Measurements from ENCODE around the gene OR2T11.

The OR2T11 gene

GRCh38 chr1:248621770-248622169, 13.1 kb downstream of the OR2T11 start:
- TF ChIP-seq CTCF (IDR thresholded peaks at IDR 0.05; ENCODE audit: control insufficient read depth, extremely low read depth, insufficient read depth): no peak
- H3K4me3 ChIP-seq (ENCODE audit: low read depth, low read length): no peak overlapping the region
- no peak for DNase-seq (ENCODE audit: low read depth)

- no peak for TF ChIP-seq CTCF (IDR thresholded peaks at IDR 0.05; ENCODE audit: control insufficient read depth, extremely low read depth, insufficient read depth)
- no peak overlapping the region for H3K4me3 ChIP-seq (ENCODE audit: low read depth, low read length)
- DNase-seq (ENCODE audit: low read depth): no peak
Measured at GRCh38 chr1:248618878-248619277, 16.0 kb downstream of the OR2T11 start.

GRCh38 chr1:248618119-248618518, 16.8 kb downstream of the OR2T11 start:
- no peak overlapping the region for H3K4me3 ChIP-seq (ENCODE audit: low read depth, low read length)
- TF ChIP-seq CTCF (IDR thresholded peaks at IDR 0.05; ENCODE audit: control insufficient read depth, extremely low read depth, insufficient read depth): no peak
- no peak for DNase-seq (ENCODE audit: low read depth)

- no peak for TF ChIP-seq CTCF (IDR thresholded peaks at IDR 0.05; ENCODE audit: control insufficient read depth, extremely low read depth, insufficient read depth)
- H3K4me3 ChIP-seq (ENCODE audit: low read depth, low read length): no peak overlapping the region
Measured at GRCh38 chr1:248613742-248614141, 21.1 kb downstream of the OR2T11 start.

GRCh38 chr1:248611883-248612414, 22.9 kb downstream of the OR2T11 start:
- no peak for DNase-seq (ENCODE audit: low read depth)
- no peak for TF ChIP-seq CTCF (IDR thresholded peaks at IDR 0.05; ENCODE audit: control insufficient read depth, extremely low read depth, insufficient read depth)

More at GRCh38 chr1:248613742-248614141, 21.1 kb downstream of the OR2T11 start:
- DNase-seq (ENCODE audit: low read depth): no peak

GRCh38 chr1:248610301-248610700, 24.6 kb downstream of the OR2T11 start:
- TF ChIP-seq CTCF (IDR thresholded peaks at IDR 0.05; ENCODE audit: control insufficient read depth, extremely low read depth, insufficient read depth): no peak
- H3K4me3 ChIP-seq (ENCODE audit: low read depth, low read length): no peak overlapping the region
- DNase-seq (ENCODE audit: low read depth): no peak

More at GRCh38 chr1:248611883-248612414, 22.9 kb downstream of the OR2T11 start:
- H3K4me3 ChIP-seq (ENCODE audit: low read depth, low read length): no peak overlapping the region

GRCh38 chr1:248599396-248599795, 35.5 kb downstream of the OR2T11 start:
- H3K4me3 ChIP-seq (ENCODE audit: low read depth, low read length): no peak overlapping the region
- no peak for DNase-seq (ENCODE audit: low read depth)
- TF ChIP-seq CTCF (IDR thresholded peaks at IDR 0.05; ENCODE audit: control insufficient read depth, extremely low read depth, insufficient read depth): no peak

Data from LNCaP clone FGC (cell line).